Lower lobe of right lung (tissue), 2 donors: ENCODE data around the gene MCF2L. TPM values are rescaled to one million over a fixed set of nuclear protein-coding genes. Genes with fewer than 3 reads are reported as not detected.

Experiments used
- ATAC-seq, 2 donors: fragments of 200-7000 bp; cut with Tn5 transposase; one replicate each; pipeline ENCODE4 v1.9.1; 2020 to 2022; ENCODE audit warnings: mild to moderate bottlenecking in 2 of 2, moderate library complexity in 2 of 2
- DNase-seq: peaks from one replicate; pipeline ENCODE4 v3.0.0-alpha.2; 2020
- H3K27ac ChIP-seq: fragments of 200-600 bp; one replicate; pipeline ENCODE4 v1.8.0; 2022
- H3K27me3 ChIP-seq: fragments of 200-600 bp; one replicate; pipeline ENCODE4 v1.8.0; 2022; ENCODE audit warnings: low read depth
- H3K36me3 ChIP-seq: fragments of 200-600 bp; one replicate; pipeline ENCODE4 v1.8.0; 2022; ENCODE audit warnings: mild to moderate bottlenecking
- H3K4me1 ChIP-seq: fragments of 200-600 bp; one replicate; pipeline ENCODE4 v1.8.0; 2022
- H3K4me3 ChIP-seq: fragments of 200-600 bp; one replicate; pipeline ENCODE4 v1.8.0; 2022; ENCODE audit warnings: mild to moderate bottlenecking
- H3K9me3 ChIP-seq: fragments of 200-600 bp; one replicate; pipeline ENCODE4 v1.8.0; 2022
- intact Hi-C: fragments of 100-400 bp; cut with DNase I; formaldehyde crosslinking; loops from one replicate; pipeline ENCODE4 v1.11.0; 2022
- total RNA-seq: library from RNA; stranded (reverse); fragmentation: NEBNext Ultra II Directional; extraction: Animal tissue kit (Norgen Biotek cat#: 25700); gene quantifications from one replicate; pipeline ENCODE4 v1.2.1, GENCODE V29; 2021
- TF ChIP-seq, protein P1 (sequence below): fragments of 200-600 bp; IDR thresholded peaks from one replicate; pipeline ENCODE4 v1.8.0; 2022; ENCODE audit warnings: antibody characterized with exemption, mild to moderate bottlenecking
- donor health status: DM: no; HTN: yes; CAD: no; lungs with severe emphysema.

Gene MCF2L
- total RNA-seq, 1 donor from 2014 or later: 42.4 TPM

DNA sequence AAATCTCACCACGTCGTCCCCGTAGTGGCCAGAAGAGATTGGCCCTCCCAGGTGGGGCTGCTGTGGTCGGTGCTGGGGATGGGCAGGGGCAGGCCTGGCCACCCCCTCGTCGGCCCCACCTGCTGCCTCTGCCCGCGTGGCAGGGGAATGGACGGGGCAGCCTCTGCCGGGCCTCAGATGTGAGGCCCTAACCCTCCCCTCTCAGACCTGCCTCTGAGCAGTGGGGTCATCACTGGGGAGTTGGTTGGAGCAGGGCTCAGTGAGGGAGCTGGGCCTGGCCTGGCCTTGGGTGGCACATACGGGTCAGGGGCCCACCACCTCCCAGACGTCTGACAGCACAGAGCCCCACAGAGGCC, 41.5 kb downstream of the MCF2L start:
- no peak overlapping the region for H3K27ac ChIP-seq
- intact Hi-C loops: no loop called here
- H3K27me3 ChIP-seq: peaks cover 5% of the 10 kb centered on the region

DNA sequence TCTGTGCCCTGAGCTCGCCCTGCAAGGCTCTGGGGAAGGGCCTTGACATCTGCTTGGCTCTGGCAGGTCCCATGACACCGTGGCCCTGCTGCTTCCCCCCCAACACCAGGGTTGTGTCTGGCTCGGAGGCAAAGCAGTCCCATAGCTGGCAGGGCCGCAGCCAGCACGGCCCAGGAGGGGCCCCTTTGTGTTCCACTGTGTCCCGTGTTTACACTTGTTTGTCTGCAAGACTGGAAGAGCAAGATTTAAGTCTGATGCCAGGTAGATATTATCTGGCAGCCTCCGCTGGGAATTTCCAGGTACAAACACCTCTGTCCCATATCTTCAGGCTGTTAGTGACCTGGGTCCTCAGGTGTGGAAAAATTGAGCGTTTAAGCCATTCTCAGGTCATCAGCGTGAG, 44.3 kb downstream of the MCF2L start:
- peaks cover 9% of the 10 kb centered on the region for H3K36me3 ChIP-seq
- H3K27me3 ChIP-seq: no peaks in the 10 kb centered on the region
- TF ChIP-seq, protein P1, sequence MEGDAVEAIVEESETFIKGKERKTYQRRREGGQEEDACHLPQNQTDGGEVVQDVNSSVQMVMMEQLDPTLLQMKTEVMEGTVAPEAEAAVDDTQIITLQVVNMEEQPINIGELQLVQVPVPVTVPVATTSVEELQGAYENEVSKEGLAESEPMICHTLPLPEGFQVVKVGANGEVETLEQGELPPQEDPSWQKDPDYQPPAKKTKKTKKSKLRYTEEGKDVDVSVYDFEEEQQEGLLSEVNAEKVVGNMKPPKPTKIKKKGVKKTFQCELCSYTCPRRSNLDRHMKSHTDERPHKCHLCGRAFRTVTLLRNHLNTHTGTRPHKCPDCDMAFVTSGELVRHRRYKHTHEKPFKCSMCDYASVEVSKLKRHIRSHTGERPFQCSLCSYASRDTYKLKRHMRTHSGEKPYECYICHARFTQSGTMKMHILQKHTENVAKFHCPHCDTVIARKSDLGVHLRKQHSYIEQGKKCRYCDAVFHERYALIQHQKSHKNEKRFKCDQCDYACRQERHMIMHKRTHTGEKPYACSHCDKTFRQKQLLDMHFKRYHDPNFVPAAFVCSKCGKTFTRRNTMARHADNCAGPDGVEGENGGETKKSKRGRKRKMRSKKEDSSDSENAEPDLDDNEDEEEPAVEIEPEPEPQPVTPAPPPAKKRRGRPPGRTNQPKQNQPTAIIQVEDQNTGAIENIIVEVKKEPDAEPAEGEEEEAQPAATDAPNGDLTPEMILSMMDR: no peak
- H3K9me3 ChIP-seq: no peaks in the 10 kb centered on the region
- no peak overlapping the region for H3K27ac ChIP-seq
- no peaks in the 10 kb centered on the region for H3K4me1 ChIP-seq
- no peak for ATAC-seq
- peak; percentile 45 for DNase-seq
- intact Hi-C loops: no loop called here
- no peak overlapping the region for H3K4me3 ChIP-seq

More for the DNA sequence above, 41.5 kb downstream of the MCF2L start:
- no peaks in the 10 kb centered on the region for H3K36me3 ChIP-seq
- TF ChIP-seq, protein P1: no peak
- no peak for DNase-seq
- H3K9me3 ChIP-seq: no peaks in the 10 kb centered on the region
- no peaks in the 10 kb centered on the region for H3K4me1 ChIP-seq
- no peak overlapping the region for H3K4me3 ChIP-seq
- no peak for ATAC-seq

DNA sequence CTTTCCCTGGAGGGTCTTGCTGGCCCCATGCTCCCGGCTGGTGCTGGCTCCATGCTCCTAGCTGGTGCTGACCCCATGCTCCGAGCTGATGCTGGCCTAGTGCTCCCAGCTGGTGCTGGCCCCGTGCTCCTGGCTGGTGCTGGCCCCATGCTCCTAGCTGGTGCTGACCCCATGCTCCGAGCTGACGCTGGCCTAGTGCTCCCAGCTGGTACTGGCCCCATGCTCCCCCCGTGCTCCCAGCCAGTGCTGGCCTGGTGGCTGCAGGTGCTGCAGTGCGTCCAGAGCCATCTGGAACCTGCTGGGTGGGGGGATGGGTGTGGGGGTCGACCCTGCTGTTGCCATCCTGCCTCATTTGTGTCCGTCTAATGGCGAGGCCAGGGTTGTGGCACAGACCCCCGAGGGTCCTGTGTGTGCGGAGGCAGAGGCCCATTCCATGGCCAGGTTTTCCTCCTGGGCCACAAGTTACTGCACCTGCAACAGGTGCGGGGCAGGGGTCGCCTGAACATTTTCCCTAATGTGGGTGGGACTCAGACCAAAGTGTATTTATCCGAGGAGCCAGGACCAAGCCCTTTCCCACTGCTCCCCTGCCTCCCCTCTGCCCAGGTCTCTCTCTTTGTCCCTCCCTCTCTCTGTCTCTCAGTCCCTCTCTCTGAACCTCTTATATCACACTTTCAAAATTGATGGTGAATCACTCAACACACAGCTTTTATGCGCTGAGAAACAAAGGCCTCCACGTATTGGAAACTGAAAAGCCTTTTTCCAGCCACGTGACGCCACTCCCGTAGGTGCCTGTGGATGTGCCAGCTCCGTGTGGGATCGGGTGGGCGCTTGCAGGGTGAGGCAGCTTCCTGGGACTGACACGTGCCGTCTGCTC, 45.1 kb downstream of the MCF2L start:
- TF ChIP-seq, protein P1: no peak
- Histone ChIP-seq H3K9me3 (no peaks in the 10 kb centered on the region), H3K4me1 (no peaks in the 10 kb centered on the region), H3K27me3 (no peaks in the 10 kb centered on the region), H3K36me3 (peaks cover 9% of the 10 kb centered on the region), H3K4me3 (no peak overlapping the region), H3K27ac (no peak overlapping the region)
- DNase-seq: peak; percentile 34
- ATAC-seq: no peak
- intact Hi-C loops: no loop called here

DNA sequence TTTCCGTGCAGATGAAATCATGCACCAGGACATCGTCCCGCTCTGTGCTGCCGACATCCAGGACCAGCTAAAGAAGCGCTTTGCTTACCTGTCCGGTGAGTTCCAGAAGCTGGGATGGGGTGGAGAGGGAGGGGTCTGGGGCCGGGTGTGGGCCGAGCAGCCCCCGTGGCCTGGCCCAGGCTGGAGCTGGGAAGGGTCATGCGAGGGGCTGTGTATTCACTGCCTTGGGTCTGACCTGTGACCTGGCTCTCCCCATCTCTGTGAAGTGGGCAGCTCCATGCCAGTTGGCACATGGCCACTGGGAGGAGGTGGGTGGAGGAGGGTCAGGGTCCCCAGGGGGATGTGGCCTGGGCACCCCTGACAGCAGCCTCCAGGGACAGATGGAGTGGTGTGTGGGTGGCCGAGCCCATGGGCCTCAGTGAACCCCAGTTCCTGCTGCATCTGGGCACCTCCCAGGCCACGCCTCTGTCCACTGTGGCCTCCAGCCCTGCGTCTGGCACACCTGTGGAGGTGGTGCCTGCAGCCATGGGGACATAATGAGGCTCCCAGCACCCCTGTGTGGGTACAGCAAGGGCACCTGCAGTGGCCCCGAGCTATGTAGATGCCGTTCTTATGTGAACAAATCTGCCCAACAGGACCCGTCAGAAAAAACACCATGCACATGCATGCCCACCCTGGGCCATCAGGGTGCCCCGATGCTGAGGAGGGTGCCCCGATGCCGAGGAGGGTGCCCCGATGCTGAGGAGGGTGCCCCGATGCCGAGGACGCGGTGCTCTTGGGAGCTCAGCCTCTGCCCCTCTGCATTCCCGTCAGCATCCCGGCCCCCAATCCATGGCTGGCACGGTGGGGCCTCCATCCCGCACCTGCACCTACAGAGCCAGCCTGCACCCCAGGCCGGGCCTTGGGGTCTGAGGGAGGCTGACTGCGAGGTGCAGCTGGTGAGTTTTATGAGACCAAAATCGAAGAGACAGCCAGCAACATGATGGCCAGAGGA, 46.0 kb downstream of the MCF2L start:
- DNase-seq (no peak), ATAC-seq (no peak)
- intact Hi-C loops: no loop called here
- TF ChIP-seq, protein P1: no peak
- Histone ChIP-seq H3K4me1 (no peaks in the 10 kb centered on the region), H3K4me3 (no peak overlapping the region), H3K9me3 (no peaks in the 10 kb centered on the region), H3K36me3 (peaks cover 9% of the 10 kb centered on the region), H3K27me3 (no peaks in the 10 kb centered on the region), H3K27ac (no peak overlapping the region)

DNA sequence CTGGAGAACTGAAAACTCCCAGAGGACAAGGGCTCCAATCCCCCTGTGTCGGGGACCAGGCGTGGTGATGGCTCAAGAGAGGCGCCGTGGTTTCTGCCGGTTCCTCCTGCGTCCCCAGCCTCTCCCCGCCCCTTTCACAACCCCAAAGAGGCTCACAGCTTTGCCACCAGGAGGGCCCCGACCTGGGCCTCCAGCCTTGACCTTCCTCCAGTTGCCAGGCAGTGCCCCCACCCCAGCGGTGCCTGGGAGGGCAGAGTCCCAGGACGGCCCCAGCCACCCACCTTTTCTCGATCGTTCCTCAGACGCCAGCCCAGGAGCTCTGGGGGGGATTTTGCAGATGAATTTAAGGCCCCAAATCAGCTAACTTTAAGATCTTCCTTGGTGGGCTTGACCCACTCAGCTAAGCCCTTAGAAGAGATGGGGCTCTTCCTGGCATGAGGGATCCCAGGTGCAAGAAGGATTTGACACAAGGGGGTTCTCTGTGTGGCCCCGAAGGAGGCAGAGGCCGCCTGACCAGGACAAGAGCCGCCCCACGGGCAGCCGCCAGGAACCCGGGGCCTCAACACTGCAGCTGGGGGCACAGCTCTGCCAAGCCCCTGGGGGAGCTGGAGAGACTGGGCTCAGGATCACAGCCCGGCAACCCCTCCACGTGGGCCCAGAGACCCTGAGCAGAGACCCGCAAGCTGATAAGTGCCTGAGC, 47.0 kb downstream of the MCF2L start:
- Histone ChIP-seq H3K4me3 (no peak overlapping the region), H3K9me3 (no peaks in the 10 kb centered on the region), H3K27ac (no peak overlapping the region), H3K27me3 (no peaks in the 10 kb centered on the region), H3K36me3 (peaks cover 9% of the 10 kb centered on the region), H3K4me1 (no peaks in the 10 kb centered on the region)
- intact Hi-C loops: no loop called here
- ATAC-seq: no peak
- DNase-seq: no peak
- TF ChIP-seq, protein P1: no peak
